Limb (tissue), 2 donors: Measurements from ENCODE around the gene HLX.

Source experiments
- DNase-seq, 2 donors: peaks; one replicate each; pipeline ENCODE4 v3.0.0-alpha.2; 2016; ENCODE audit errors: extremely low spot score in 2 of 2

Gene HLX

DNA sequence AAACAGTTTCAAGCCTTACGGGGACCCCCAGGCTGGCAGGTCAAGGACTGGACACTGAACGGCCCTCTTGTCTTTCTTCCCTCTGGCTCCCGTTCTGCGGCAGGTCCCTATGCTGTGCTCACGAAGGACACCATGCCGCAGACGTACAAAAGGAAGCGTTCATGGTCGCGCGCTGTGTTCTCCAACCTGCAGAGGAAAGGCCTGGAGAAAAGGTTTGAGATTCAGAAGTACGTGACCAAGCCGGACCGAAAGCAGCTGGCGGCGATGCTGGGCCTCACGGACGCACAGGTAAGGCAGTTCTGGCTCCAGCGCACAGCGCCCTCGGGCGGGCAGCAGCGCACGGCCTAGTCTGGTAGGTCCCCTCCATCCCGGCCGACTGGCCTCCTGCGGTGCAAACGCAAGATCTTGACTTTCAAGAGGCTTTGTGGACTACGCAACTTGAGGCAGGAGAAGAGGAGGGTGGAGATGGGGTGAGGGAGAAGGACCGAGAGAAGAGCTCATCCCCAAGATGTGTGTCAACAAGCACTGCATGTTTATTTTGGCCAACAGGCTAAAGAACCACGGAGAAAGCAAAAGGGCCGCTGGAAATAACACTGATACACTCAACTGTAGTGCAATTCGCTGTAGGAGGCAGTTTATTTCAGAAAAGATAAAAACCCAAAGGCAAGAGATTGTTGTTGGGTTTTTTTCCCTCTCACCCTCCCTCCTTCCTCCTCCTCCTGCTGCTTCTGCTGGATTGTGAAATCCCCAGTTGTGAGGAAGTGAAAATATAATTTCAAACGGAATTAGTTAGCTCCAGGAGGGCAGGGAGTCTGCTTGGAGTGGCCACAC is 3.0 kb downstream of the HLX start:
- peak in 1 of 2 donors; percentile 61 for DNase-seq

DNA sequence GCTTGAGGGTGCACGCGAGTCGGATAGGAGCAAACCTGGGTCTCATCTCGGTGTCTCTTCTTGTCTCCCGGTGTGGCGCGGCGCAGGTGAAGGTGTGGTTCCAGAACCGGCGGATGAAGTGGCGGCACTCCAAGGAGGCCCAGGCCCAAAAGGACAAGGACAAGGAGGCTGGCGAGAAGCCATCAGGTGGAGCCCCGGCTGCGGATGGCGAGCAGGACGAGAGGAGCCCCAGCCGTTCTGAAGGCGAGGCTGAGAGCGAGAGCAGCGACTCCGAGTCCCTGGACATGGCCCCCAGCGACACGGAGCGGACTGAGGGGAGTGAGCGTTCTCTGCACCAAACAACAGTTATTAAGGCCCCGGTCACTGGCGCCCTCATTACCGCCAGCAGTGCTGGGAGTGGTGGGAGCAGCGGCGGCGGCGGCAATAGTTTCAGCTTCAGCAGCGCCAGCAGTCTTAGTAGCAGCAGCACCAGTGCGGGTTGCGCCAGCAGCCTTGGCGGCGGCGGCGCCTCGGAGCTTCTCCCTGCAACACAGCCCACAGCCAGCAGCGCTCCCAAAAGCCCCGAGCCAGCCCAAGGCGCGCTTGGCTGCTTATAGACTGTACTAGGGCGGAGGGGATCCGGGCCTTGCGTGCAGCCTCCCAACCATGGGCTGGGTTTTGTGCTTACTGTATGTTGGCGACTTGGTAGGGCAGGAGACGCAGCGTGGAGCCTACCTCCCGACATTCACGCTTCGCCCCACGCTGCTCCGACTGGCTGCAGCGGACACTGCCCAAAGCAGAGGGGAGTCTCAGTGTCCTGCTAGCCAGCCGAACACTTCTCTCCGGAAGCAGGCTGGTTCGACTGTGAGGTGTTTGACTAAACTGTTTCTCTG is 5.1 kb downstream of the HLX start:
- DNase-seq = peak in 1 of 2 donors; percentile 77

DNA sequence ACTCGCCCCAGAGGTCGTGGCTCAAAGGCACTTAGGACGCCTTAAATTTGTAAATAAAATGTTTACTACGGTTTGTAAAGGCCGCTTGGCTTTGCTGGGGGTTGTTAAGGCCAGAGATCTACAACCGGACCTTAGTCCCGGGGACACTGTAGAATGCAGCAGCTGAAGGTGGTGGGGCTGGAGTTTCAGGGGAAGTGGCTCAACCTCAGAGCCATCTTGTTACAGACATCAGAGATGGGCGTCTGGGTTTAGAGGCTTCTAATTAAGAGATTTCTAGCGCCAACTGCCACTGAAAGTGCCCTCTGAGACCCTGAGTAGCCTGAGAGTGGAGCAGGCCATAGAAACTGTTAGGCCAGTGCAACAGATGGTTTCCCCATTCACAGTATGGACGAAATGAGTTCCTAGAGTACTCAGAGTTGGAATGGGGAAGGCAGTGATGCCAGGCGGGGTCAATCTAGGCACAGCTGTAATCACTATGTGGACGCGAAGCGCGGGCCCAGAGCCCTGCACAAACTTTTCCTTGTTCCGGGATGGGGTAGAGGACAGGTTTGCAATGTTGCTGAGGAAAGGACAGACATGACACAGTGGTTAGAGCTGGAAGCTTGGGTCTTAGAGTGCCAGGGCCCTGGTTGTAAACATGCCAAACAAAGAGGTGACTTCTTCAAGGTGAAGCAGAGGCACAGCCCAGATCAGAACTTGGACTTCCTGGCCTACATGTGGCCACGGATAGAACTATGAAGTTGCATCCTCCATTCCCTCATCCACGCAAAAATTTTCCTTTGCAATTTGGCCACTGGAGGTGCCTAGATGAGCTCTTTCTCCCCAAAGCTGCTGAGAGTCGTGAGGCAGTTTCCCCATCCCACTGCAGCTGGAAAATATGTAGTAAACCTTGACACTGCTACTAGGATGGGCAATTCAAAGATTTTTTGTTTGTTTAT is 6.0 kb downstream of the HLX start:
- DNase-seq = no peak

DNA sequence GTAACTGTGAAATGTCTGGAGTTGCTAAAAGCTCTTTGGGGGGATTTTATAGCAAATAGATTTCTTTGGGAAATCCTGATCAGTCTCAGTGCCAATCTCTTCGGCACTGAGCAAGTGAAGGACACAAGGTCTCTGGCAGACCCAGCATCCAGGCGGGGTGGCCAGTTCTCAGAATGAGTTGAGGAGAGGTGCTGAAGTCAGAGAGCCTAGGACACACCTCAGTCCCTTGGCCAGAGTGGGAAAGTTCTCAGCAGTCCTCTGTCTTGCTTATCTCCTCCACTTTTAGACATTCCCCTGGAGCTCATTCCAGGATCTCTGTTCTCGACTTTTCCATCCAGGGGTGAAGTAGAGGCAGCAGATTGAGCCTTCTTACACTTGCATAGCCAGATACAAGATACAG is 6.7 kb downstream of the HLX start:
- DNase-seq = no peak

DNA sequence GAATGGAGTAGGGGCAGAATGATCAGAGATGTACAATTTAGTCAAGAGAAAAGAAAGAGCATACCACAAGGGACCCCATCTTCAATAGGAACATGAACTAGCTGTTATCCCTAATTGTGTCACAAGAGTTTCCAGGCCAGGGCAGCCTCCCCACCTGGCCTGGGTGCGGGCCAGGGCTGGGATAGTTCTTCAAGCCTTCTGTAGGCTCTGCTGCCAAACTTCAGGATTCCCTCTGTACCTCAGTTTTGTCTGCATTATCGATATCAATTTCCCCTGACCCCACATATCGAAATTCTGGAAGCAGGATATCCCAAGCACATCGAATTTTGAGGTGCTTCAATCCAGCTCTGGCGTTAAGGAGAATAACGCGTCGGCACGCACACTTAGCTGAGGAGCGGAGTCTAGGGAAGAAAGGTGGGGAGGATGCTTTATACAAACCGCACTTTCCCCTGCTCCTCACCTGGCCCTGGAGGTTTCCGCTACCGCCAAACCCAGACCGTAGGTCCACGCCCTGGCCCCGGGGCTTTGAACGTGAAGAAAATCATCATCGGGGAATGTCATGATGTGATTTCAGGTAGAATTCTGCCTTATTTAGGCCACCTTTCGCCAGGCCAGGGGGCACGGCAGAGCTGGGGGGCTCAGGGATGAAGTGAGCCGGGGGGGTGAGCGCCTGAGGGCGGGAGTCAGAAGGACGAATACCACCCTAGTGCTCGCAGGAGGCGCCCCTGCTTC is 7.4 kb downstream of the HLX start:
- no peak for DNase-seq

DNA sequence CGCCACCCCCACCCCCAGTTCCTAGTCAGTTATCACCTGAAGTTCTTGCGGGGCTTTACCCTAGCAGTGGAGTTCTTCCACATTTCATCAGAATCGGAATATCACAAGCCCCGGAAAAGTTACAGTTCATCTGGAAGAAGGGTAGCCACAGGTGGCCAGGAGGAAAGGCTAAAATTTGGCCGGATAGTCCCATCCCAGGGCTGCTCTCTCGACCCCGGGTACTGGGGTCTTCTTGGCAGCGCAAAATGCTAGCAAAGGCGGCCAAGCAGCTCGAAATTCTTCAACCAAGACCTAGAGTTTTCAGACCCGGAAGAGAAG is 7.9 kb downstream of the HLX start:
- DNase-seq = no peak

DNA sequence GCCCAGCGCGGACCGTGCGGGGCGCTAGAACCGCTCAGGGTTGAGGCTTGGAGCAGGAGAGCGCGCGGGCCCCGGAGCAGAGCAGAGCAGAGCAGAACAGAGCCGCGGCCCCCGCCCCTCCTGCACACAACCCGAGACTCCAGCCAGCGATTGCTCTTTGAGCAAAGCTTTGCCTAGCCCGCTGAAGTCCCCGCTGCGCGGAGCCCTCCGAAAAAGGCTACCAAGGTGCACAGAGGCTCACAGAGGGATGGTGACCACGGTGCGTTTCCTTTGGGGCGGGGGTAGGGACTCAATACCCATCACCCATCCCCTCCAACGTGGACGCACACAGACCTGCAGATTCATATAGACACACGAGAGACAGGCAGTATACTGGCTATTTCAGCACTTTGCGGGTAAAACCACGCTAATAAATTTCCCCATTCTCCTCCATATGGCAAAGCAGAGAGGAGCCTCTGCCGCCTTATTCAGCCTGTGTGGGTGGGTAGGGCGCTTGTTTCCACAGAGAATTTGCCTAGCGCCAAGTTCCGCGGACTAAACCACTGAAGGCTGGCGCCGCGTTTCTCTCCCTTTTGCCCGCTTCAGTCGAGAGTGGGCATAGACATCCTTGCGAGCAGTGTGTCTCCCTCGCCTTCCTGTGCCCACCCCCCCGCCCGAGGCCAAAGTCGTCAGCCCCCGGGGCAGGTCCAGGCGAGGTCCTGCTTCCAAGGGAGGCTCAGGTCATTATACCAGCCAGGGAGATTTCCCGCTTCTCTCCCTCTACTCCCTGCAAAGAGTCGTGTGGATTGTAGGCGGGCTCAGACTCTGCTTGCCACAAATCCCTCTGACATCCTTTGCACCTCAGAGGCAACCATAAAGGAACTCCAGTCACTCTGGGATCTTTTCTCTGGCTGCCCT is 8.5 kb downstream of the HLX start:
- peak in 1 of 2 donors; percentile 69 for DNase-seq

DNA sequence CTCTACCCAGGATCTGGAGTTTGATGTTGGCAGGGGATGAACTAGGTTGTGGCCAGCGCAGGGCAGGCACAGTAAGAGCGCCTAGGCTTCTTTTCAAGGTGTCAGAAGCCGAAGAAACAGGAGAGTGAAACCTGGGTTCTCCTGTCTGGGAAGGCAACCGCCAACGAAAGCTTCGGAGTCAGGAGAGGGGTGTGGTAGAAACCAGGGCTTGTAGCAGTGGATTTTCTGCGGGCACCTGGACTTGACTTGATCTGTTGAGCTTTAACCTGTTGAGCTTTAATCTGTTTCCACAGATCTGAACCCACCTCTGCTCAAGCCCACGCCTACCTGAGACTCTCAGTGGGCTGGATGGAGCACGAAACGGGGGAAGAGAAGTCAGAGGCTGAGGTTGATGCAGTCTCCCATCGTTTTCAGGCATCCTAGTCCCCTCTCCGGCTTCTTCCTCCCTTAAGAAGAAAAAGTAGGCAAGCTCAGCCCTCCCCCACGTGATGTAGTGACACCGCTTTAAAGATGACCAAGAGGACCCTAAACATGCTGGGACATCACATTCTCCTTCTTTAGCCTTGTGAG is 9.3 kb downstream of the HLX start:
- no peak for DNase-seq

DNA sequence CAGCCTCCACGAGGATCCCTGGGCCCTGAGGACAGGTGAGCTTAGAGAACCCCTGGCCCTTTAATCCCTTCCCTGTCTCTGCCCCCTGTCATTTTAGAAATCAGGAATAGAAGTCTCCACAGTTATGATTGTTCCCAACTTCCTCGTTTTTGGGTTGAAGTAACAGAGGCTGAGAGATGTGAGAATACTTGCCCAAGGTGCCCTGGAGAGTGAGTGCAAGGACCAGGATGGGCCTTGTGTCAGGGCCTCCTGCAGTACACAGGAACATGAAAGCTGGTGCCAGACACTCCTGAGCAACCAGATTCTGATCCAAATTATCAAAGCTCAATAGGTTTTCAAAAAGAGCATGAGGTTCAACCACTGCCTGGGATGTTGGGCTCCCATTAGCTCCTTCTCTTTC is 10.1 kb downstream of the HLX start:
- no peak for DNase-seq

DNA sequence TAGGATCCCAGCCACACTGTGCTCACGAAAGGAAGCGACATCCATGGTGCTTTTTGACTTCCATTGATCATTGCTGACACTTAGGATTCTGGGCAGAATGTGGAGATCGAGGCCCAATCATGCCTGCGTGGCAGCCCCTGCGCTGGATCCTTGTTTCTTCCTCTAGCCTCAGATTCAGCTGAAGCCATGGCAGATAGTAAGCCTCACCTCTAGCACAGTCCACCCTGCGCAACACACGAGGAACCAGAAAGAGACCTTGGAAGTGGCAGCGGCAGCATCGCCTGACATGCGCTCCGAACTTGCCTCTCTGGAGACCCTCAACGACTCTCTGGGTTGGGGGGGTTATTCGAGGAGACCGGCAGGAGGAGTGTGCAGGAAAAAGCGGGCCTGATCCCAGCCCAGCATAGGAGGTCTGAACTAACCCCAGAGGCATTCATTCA is 10.6 kb downstream of the HLX start:
- DNase-seq = peak in 1 of 2 donors; percentile 40

DNA sequence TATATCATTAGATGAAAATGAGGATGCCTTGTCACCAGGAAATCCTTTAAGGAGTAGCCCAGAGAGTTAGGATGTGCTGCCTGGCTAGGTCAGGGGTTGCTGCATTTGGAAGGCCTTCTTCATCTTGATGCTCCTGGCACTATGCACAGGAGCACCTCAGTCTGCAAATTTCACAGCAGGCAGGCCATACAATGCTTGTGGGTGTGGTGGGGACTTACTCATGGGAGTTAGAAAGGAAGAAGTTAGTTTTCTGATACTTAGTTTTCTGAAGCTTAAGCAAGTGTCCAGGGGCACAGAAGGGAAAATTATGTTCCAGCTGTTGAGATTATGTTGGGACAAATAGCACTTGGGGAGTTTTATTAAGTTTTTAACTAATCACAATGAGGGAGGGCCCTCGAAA is 11.4 kb downstream of the HLX start:
- DNase-seq = no peak

DNA sequence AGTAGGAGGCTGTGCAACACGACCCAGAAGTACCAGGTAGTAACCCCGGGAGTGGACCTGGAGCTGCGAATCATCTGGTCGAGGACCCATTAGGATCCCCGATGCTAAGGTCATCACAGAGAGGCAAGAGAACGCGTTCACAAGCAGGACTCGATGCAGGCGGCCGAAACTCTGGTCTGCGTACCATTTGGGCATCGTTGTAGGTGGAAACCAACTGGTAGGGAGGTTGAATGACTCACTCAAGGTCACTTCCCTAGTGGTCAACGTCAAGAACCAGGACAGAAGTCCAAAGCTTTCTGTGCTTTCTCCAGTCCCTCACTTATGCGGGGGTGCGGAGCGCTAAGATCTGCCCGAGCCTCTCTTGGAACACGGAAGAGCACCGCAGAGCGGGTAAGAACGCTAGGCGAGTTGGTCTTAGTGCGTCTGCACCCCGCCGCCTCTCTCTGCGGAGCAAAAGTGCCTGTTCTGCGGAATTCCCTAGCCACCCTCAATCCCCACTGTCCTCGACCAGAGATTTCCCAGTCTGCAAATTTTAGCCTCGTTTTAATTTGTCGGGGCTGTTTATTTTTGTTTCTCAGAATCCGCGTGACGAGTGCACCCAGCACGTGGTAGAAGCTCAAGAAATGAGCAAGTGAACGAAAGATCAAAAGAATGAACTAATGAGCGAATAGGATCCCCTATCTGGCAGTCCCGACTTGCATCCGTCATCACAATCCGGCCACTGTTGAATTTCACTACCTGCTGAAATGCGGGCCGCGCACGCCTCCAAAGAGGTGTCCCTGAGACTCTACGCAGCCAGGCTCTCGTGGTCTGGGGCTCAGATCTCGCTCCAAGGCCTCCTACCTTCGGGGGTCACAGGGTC is 12.2 kb downstream of the HLX start:
- DNase-seq = no peak

DNA sequence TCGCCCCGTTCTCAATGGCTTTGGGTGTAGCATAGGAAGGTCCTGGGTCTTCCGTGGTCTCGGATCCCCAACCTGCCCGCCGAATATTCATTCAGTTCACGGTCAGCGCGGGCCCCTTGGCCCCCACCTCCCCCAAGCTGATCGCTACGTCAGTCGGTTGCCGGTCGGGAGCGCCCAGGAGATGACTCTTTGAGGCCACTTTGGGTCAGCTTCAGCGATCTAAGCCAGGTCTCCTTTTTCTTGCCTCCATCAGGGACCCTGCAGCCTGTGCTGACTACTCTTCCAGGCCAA is 12.8 kb downstream of the HLX start:
- DNase-seq = no peak

DNA sequence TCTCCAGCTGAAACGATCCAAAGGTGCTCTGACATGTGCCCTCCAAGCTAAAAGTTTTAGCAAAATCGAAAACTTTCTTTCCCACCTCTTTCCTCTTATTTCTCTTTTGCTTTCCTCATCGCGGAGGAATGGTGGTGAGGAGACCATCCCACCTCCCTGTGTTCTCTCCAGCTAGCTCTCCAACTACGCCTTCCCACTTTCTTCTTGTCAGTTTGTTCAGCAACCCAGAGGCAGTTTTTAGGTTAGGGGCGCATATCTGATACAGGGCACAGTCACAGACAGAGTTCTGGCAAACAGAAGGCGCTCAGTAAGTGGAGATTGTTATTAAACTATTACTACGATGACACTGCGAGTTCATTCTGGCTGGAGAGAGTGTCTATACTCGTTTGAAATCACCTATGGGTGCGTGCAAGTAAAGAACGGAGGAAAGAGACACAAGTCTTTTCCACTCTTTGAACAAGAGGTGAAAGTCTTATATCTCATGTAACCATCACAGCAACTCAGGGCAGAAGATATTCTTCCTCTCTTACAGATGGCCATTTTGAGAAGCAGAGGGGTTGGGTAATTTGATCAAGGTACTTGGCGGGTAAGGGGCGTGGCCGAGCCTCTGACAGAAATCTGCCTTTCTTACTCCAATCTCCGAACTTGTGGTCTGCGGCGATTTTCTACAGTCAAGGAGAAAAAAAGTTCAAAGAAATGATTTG is 13.9 kb downstream of the HLX start:
- no peak for DNase-seq

DNA sequence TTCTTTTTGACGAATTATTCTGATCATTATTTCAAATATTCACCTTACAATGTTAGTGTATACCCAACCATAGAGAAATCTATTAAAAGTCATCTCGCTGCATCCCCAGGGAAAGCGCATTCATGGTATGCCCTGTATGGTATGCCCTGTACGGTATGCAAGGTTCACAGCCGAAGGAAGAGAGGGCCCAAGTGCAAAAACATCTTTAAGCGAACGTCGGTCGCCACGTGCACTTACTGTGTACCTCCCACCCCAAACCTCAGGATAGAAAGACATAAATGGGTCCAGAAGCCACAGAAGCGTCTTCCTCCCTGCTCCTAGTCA is 14.4 kb downstream of the HLX start:
- DNase-seq = no peak

DNA sequence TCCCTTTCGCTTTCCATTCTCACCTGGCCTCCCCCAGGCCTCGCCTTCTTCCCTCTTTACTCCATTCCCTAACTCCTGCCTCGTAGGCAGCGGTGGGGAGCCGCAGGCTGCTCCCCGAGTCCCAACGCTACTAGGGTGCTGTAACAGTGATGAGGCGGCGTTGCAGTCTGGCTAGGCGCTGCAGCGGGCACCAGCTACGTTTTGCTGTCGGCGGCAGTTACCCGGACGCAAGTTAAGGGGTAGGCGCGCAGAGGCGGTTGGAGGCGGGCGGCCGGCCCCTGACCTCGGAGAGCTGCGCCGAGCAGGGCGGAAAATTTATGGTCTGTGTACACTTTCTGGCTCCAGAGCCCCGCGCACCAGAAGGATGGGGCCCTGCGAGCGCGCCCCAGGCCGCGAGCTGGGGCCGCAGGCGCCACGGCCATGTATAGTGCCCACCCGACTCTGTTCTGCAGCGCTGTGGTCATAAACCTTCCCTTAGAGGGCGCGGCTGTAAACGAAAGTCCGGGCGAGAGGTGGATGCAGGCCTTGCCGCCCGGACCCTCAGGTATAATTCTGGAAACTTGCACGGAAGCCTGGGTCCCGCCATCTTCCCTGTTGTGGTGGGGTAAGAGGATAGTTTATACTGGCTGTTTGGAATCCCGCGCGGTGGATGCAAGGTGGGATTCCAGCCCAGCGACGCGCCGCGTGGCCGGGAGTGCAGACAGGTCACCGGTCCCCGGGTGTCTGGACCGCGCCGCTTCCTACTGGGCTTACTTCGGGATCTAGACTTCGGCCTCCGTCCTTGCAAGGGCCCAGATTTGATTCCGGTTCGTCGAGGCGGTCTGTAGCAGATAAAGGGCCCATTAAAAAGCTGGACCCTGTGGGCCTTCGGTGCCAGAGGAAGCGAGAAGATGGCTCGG is 15.0 kb downstream of the HLX start:
- no peak for DNase-seq

DNA sequence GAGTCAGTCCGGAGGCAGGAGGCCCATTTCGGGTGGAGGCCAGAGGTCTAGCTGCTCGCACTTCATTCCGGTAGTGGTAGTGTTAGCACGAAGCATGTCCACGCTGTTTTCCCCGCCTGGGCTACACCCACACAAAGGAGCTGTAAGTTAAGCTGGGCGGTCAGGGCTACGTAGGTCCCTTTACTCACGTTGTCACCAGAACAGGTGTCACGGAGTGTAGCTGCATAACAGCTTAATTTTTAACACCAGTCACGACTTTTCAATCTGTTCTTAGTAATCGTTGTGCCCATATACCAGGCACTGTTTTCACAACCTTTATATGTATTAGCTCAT is 15.6 kb downstream of the HLX start:
- DNase-seq = no peak
